Glomerular visceral epithelial cell (primary cell): ENCODE data around the gene C1QTNF4.
"Not testable (repeated sequence)": the region's sequence is repeated elsewhere in the genome, so short reads cannot be mapped to it uniquely, and the experiment has no call there.

Experiments used
- DNase-seq: peaks from one replicate; pipeline ENCODE4 v3.0.0-alpha.2; 2016; ENCODE audit errors: extremely low spot score

C1QTNF4 gene

DNA sequence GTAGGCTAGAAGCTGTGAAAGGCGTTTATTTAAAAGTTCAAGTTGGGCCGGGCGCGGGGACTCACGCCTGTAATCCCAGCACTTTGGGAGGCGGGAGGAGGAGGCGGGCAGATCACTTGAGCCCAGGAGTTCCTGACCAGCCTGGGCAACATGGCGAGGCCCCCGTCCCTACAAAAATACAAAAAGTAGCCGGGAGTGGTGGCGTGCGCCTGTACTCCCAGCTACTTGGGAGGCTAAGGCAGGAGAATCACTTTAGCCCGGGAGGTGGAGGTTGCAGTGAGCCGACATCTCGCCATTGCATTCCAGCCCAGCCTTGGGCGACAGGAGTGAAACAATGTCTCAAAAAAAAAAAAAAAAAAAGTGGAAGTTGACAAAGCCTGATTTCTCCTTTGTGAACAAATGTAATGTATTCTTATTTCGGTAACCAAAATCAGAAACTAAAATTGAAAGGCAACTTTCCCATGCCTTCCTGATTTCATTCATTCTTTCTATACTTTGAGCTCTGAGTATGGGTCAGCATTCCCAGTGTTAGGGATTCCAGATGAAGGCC lies 28.0 kb downstream of the C1QTNF4 start:
- DNase-seq = no peak

DNA sequence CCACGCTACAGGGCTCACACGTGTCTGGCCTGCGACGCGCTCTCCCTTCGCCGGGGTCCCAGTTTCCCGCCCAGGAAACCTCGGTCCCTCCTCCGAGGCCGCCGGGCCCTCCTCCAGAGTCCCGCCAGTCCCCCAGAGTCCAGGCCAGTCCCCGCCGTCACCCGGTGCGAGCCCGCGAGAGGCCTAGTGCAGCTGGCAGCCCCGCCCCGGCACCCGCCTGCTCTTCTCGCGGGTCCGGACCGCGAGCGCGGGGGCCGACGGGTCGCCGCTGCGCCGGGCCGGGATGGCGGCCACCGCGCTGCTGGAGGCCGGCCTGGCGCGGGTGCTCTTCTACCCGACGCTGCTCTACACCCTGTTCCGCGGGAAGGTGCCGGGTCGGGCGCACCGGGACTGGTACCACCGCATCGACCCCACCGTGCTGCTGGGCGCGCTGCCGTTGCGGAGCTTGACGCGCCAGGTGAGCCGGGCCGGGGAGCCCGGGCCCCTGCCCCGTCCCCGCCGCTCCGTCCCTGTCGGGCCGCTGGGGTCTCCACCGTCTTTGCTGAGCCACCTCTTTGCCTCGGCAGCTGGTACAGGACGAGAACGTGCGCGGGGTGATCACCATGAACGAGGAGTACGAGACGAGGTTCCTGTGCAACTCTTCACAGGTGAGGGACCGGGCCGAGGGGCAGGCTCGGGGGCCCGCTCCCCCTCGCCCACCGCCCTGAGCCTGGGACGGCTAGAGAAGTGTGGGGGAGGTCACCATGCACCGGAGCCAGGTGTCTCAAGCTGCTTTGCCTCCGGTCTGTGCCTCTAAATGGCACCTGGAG lies 28.7 kb downstream of the C1QTNF4 start, which contains the start of gene PTPMT1:
TSS of gene PTPMT1 (plus strand) at position 260 of the 809 bp plus-strand sequence. CDS start at position 284, 24 bp downstream.
- DNase-seq = peak; percentile 73

DNA sequence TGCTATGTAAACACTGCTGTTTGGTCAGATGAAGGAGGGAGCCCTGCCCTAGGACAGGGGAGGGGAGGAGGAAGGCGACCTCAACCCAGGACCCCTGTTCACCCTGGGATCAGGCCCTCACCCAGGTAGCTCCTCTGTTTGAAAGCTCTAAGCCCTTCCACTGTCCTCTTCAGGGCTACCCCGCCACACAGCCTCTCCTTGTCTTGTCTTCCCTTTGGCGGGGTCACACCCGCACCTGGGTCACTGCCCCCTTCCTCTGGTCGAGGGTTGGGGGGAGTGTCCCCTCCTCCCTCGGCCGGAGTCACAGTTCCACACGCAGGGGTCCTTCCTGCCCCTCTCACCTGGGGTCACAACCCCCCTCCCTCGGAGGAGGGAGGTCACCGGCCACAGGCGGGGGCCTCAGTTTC lies 29.3 kb downstream of the C1QTNF4 start:
- no peak for DNase-seq

DNA sequence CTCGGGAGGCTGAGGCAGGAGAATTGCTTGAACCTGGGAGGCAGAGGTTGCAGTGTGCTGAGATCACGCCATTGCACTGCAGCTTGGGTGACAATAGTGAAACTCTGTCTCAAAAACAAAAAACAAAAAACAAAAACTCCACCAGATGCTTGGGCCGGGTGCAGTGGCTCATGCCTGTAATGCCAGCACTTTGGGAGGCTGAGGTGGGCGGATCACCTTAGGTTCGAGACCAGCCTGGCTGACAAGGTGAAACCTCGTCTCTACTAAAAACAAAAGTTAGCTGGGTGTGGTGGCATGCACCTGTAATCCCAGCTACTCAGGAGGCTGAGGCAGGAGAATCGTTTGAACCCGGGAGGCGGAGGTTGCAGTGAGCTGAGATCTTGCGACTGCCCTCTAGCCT lies 29.8 kb downstream of the C1QTNF4 start:
- not testable (repeated sequence) for DNase-seq

DNA sequence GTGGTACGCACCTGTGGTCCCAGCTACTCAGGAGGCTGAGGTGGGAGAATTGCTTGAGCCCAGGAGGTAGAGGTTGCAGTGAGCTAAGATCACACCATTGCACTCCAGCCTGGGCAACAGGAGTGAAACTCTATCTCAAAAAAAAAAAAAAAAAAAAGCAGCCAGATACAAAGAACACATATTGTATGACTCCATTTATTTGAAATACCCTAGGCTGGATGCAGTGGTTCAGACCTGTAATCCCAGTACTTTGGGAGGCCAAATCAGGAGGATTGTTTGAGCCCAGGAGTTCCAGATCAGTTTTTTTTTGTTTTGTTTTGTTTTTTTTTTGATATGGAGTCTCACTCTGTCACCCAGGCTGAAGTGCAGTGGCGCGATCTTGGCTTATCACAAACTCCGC lies 31.8 kb downstream of the C1QTNF4 start:
- DNase-seq = not testable (repeated sequence)

DNA sequence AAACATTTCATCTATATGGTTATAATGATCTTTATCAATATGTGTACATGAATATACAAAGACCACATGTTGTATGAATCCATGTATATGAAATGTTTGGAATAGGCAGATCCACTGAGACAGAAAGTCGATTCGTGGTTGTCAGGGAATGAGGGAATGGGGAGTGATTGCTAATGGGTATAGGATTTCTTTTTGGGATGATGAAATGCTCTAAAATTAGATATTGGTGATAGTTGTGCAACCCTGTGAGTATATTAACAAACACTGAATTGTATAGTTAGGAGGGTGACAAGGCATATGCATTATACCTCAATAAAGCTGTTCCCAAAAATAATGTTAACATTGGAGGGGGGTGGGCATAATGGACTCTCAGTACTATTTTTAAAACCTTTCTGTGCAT lies 33.8 kb downstream of the C1QTNF4 start:
- DNase-seq = no peak

DNA sequence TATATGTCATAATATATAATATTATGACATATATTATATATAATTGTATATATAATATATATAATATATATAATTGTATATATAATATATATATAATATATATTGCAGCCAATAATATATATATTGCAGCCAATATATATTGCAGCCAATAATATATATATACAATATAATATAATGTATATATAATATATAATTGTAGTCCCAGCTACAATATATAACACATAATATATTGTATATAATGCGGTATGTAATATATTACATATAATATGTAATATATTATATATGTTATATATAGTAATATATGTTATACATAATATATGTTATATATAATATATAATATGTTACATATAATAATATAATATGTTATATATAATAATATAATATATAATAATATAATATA lies 35.5 kb downstream of the C1QTNF4 start:
- no peak for DNase-seq

DNA sequence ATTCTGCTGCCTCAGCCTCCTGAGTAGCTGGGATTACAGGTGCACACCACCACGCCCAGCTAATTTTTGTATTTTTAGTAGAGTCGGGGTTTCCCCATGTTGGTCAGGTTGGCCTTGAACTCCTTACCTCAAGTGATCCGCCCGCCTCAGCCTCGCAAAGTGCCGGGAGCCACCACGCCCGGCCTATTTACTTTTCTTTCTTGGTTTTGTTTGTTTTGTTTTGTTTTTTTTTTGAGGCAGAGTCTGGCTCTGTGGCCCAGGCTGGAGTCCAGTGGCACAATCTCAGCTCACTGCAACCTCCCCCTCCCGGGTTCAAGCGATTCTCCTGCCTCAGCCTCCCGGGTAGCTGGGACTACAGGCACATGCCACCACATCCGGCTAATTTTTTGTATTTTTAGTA lies 37.2 kb downstream of the C1QTNF4 start:
- DNase-seq = not testable (repeated sequence)

DNA sequence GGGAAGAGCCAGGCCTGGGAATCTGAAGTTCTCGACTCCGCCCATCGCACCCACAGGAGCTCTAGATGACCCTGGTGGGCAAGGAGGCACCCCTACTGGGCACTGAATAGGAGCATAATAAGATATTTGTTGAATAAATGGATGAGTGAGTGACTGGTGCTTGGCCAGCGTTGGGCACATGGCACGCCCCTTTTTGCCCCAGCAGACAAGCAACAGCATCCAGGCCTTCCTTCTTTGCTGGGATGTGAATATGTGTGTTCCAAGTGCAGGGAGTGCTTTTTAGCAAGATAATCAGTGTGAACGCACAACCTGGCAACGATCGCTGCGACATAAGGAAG lies 40.8 kb downstream of the C1QTNF4 start:
- no peak for DNase-seq

DNA sequence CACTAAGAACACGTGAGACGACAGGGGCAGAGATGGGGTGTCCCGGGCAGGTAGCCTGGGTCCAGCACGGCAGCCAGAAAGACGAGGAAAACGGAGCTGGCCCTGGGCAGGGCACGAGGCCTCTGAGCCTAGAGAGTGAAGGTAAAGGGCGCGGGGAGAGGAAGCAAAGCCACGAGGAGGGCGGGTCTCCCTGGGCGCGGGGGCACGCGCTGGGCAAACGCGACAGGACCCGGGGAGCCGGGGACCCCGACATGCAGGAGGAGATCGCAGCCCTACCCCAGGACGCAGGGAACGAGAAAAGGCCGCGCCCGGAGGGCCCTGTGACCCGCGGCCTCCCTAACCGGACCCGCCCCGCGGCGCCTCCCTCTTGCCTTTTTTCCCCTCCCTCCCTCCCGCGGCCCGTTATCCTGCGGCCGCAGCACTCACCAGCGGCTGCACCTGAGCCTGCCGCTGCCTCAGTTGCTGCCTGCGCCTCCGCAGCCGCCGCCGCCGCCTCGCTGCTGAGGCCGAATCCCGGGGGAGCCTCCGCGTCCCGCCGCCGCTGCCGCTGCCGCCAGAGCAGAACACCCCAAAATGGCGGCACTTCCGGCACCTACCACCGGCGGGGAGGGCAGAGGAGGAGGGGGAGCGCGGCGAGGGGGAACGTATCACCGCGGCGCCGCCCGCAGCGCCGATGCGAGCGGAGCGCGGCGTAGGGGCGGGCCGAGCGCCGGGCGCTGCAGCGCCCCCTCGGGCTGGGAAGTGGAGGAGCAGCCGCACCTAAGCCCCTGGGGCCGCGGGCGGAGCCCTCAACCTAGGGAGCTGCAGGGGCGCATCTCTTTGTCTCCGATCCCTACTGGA lies 41.4 kb downstream of the C1QTNF4 start, which contains the start of gene CELF1:
TSS of gene CELF1 (minus strand) at position 567 of the 840 bp plus-strand sequence. CDS start 53,609 bp downstream, outside the sequence.
- DNase-seq = peak; percentile 92

DNA sequence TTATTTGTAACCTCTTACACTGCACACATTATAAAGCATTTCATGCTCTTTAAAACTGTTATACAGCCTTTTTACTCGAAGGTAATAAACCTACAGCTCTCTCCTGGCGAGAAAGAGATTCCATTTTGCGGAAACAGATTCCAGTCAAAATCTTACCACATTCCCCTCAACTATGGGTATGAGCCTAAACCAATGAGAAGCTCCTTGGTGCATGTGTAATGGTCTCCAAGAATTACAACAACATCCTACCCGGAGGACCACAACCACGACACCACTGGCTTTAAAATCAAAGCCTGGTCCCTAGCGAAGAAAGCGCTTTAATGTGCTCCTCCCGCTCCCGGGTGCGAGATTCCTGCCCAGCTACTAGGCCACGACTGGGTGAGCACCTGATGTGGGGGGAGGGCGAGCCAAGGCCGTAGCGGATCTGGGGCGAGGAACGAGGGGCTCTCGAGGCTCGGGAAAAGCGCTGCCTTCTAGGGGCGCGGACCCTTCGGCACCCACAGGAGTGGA lies 42.1 kb downstream of the C1QTNF4 start:
- peak; percentile 38 for DNase-seq

DNA sequence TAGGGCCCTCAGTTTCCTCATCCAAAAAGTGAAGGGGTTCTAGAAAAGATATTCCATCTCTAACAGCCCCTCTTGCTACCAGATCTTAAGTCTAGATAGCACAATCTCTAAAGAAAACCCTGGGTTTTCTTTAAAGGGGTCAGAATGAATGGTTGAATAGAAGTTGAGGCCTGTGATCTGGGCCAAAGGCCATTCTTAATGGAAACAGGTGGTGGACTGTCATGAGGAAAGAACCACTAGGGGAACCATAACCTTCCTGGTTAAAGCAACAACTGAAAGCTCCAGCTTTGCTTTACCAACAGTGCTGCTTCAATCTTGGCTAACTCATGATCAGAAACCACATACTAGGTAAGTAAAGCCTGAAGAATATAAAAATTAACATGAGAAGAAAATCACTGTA lies 43.1 kb downstream of the C1QTNF4 start:
- peak; percentile 12 for DNase-seq

DNA sequence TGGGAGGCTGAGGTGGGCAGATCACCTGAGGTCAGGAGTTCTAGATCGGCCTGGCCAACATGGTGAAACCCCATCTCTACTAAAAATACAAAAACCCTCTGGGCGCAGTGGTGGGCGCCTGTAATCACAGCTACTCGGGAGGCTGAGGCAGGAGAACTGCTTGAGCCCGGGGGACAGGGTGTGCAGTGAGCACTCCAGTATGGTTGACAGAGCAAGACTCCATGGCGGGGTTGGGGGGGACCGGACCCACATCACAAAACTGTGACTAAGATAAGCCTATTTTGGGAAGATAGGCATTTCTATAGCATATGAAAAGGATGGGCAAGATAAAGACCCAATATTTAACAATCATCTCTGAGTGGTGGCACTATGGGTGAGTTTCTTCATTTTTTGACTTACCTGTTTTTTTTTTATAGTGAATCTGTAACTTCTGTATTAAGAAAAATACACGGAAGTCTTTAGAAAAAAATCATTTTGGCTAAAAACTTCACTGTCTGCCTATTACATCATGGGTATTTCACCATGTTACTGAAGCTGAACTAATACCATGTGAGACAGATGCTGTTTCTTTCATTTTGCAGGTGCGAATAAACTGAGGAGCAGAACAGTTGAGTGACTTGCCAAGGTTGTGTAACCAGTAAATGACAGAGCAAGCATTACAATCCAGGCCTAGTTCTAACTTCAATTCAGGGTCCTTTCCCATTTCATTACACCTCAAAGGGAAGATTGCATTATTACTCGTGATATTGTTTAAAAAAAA lies 43.7 kb downstream of the C1QTNF4 start:
- peak; percentile 17 for DNase-seq

DNA sequence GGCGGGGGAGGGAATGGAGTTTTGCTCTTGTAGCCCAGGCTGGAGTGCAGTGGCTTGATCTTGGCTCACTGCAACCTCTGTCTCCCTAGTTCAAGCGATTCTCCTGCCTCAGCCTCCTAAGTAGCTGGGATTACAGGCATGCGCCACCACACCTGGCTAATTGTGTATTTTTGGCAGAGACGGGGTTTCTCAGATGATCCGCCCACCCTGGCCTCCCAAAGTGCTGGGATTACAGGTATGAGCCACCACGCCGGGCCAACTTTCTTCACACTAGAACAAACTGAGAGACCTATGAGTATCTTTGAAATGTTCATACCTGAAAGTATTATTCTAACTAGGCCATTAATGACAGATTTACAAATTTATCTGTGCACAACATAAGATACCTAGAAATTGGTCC lies 47.9 kb downstream of the C1QTNF4 start:
- DNase-seq = not testable (repeated sequence)

DNA sequence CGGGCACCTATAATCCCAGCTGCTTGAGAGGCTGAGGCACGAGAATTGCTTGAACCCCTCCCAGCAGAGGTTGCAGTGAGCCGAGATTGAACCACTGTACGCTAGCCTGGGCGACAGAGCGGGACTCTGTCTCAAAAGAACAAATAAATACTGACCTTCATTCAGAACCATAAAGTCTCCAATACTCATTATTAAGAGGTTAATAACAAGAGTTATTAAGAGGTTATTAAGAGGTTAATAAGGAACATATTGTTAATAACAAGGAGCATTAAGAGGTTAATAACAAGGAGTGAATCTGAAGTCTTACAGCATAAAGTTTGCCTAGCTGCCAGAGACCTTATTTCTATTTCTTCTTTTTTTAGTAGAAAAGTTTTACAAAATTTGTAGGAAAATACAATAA lies 48.9 kb downstream of the C1QTNF4 start:
- no peak for DNase-seq

DNA sequence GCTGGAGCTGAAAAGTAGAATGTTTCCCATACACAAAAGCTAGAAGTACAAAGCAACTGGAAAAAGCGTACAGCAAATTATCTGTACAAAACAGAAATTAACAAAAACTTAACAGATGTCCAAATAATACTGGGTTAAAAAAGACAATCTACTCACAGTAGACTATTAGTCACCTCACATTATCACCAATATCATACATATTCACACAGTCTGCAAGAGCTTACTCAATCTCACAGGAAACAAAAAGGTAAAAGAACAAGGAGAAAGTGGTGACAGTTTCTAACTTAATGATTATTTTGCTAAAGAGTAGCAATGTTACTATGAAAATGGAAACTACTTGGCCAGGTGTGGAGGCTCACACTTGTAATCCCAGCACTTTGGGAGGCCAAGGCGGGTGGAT lies 53.1 kb downstream of the C1QTNF4 start:
- no peak for DNase-seq

DNA sequence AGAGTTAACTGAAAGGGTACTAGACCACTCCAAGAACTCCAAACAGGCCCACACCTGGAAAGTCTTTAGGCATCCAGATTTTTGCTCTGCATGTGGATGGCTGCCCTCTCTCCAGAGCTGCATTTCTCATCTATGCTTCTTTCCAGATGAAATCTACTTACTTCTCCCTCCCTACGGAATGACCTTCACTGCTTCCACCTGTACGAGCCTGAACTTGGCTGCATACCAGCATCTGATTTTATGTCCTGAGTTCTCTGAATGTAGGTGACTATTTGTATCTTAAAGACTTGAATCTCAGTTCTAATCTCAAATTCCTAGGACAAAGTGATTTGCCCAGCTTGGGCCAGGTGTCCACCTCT lies 54.6 kb downstream of the C1QTNF4 start:
- no peak for DNase-seq
